HG03571 (cell line): ENCODE data around the gene ABCC2.

Experiments used
- ATAC-seq: cut with Tn5 transposase; IDR thresholded peaks from one replicate; pipeline ENCODE4 v1.9.1; 2021; ENCODE audit not compliant: unreplicated experiment

Gene ABCC2

GRCh38 chr10:99770408-99771045 is 11.9 kb upstream of the ABCC2 start:
- ATAC-seq: no peak

DNA sequence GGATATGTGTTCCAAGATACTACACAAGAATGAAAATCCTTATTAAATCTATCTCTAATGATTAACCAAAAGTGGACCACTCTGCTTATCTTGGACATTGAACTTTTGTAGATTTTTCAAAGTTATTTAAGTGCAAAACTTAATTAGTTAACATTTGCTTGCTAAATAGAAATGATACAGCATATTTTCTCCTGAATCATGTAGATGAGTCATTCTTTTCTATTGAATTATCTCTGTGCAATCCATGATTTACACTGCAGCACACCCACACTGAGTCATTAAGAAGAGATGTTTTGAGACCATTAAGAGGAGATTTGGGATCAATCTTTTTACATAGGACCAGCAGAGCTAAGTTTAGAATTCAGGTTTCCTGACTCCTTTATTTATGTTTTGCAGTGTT is 6.6 kb upstream of the ABCC2 start:
- ATAC-seq: no peak

DNA sequence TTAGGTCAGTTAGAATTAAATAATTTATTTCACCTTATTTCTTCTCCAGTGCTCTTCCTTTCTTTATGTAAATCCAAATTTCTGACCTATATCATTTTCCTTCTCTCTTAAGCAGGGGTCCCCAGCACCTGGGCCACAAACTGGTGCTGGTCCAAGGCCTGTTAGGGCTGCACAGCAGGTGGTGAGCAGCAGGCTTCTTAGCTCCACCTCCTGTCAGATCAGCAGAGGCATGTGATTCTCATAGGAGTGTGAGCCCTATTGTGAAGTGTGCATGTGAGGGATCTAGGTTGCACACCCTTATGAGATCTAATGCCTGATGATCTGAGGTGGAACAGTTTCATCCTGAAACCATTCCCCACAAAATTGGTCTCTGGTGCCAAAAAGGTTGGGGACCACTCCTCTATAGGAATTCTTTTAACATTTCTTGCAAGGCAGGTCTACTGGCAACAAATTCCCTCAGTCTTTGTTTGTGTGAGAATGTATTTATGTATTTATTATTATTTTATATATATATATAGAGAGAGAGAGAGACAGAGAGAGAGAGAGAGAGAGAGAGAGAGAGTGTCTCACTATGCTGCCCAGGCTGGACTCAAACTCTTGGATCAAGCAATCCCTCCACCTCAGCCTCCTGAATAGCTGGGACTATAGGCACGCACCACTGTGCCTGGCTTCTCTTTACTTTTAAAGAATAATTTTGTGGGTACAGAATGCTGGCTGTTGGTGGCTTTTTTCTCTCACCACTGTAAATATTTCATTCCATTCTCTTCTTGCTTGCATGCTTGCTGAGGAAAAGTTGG is 4.3 kb upstream of the ABCC2 start:
- ATAC-seq: no peak

DNA sequence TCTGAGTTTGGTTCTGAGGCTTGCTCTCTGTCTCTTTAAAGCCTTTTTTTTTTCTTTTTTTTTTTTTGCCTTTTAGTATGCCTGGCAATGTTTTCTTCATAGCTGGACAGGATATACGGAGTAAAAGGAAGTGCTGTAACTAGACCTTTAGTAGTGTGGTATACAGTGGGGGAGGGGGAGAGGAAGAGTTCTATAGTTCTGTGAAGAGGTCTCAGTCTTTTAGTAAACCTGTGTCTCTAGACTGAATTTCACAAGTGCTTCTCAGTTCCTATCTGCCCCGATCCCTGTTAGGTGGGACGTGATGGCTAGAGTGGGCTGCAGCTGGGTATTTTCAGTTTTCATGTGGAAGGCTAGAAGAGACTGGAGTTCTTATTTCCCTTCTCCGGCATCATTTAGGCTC is 3.1 kb upstream of the ABCC2 start:
- ATAC-seq: no peak

DNA sequence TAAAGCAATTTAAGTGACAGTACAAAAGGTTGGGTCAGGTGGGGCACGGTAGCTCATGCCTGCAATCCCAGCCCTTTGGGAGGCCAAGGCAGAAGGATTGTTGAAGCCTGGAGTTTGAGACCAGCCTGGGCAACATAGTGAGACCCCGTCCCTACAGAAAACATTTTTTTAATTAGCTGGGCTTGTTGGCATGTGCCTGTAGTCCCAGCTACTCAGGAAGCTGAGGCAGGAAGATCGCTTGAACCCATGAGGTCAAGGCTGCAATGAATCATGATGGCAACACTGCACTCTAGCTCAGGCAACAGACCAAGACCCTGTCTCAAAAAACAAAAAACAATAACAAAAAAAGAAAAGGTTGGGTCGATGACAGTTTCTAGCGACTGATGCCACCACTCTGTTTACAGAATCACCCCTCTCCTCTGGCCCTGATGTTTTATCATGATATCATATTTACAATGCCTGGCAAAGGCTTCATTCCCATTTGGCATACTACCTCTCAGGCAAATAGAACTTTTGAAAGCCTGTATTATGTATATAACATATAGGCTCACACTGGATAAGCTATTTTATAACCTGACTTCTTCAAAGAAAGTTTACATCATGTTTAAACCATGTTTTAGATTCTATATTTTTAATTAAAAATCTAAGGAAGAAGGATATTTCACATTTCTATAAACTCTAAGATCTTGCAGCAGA is 558 bp upstream of the ABCC2 start:
- ATAC-seq: no peak

DNA sequence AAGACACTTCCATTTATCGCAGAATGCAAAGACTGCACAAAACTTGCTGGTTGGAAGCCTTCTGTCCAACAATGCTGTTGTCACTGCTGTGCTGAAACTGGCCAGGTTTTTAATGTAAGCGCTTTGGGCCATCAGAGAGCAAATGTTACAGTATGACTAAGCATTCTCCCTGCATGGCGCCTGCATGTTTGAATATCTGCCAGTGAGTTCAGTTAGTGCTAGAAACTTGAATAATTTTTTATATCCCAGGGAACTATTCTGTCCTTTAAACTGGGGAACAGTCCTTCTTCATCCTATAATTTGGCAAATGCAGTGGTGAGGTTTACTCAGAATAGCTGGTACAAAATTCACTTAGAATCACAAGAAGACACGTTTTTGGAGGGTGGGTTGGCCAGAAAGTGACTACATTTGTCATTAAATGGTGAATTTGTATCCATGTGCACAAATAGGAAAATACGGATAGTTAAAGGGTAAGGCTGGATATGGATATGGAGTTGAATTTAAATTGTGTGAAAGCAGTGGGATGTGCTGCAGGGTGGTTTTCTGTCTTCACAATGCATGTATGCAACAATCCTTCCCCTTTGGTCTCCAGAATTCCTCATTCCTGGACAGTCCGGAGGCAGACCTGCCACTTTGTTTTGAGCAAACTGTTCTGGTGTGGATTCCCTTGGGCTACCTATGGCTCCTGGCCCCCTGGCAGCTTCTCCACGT is 1.7 kb downstream of the ABCC2 start:
- ATAC-seq: no peak

GRCh38 chr10:99784727-99785441 is 2.4 kb downstream of the ABCC2 start:
- no peak for ATAC-seq

GRCh38 chr10:99785646-99786045 is 3.2 kb downstream of the ABCC2 start:
- ATAC-seq: no peak

DNA sequence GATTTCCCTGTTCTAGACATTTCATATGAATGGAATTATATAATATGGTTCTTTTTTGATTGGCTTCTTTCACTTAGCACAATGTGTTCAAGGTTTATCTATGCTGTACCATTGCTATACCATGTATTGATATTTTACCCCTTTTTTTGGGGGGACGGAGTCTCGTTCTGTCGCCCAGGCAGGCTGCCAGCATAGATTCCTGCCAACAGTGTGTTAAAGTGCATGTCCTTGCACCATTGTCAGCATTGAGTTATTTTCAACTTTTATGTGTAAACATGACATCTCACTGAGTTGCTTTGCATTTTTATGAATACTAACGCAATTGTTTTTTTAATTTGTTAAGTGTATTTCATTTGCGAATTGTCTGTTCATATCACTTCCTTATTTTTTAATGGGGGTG is 4.9 kb downstream of the ABCC2 start:
- no peak for ATAC-seq

- no peak for ATAC-seq
These were observed 5.5 kb downstream of the ABCC2 start for GRCh38 chr10:99787782-99788445.

DNA sequence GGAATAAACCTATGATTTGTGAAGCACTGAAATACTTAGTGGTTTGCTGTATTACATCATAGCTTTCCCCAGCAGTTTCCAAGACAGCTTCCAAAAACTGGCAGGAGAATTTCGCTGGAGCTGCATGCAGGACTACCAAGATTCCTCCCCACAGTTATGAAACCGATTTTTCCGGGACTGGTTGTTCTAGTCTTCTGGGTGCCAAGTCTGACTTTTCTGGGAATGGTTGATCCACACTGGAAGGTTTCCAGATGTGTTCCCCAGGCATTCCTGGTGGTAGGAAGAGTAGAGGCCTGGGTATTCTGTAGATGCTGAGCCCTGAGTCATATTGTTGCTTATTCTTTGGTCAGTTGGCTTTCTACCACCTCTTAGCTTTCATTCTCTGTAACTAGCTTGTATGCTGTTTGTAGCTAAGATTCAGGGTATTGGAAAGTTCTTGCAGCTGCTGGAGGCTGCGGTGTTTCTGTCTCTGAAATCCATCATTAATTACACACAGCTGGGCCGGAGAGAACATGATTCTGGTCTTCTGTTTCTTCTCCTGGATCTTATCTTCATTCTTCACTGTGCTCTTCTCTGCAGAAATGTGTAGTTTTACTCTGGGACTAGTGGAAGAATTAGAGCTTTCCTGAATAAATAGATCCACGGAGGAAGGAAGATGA is 6.3 kb downstream of the ABCC2 start:
- no peak for ATAC-seq

- ATAC-seq: no peak
These were observed 9.4 kb downstream of the ABCC2 start for GRCh38 chr10:99791831-99792230.

- ATAC-seq: no peak
These were observed 11.4 kb downstream of the ABCC2 start for GRCh38 chr10:99793819-99794218.

DNA sequence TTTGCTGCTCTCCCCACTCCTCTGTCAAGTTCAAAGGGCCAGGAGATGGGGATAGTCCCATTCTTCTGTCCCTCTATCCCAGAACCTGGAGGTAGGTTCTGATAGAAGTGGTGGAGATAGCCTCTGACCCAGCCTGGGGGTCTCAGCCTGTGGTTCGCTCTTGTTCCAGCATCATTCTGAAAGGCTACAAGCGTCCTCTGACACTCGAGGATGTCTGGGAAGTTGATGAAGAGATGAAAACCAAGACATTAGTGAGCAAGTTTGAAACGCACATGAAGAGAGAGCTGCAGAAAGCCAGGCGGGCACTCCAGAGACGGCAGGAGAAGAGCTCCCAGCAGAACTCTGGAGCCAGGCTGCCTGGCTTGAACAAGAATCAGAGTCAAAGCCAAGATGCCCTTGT is 14.5 kb downstream of the ABCC2 start:
- no peak for ATAC-seq

GRCh38 chr10:99798031-99798430 is 15.6 kb downstream of the ABCC2 start:
- no peak for ATAC-seq

DNA sequence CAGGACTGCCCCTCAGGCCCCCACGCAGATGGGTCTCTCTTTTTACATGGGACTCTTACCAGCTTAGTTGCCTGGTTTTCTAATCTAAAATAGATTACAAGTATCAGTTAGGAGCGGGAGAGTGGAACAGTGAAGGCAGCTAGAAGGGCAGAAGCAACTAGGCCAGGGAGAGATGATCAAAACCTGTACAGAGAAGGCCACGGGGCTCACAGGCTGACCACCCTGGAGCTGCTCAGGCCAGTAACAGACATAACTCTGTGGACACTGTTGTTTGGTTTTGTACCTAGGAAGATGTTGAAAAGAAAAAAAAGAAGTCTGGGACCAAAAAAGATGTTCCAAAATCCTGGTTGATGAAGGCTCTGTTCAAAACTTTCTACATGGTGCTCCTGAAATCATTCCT is 16.5 kb downstream of the ABCC2 start:
- no peak for ATAC-seq

GRCh38 chr10:99799613-99800012 is 17.2 kb downstream of the ABCC2 start:
- no peak for ATAC-seq

GRCh38 chr10:99804471-99804870 is 22.0 kb downstream of the ABCC2 start:
- ATAC-seq: no peak

GRCh38 chr10:99805190-99805589 is 22.8 kb downstream of the ABCC2 start:
- no peak for ATAC-seq

GRCh38 chr10:99806091-99806490 is 23.7 kb downstream of the ABCC2 start:
- ATAC-seq: no peak
